GM19455 (cell line): ENCODE results near the gene DUS3L.

Experiments used
- ATAC-seq: cut with Tn5 transposase; IDR thresholded peaks from one replicate; pipeline ENCODE4 v1.9.1; 2021; ENCODE audit not compliant: unreplicated experiment

The DUS3L gene, protein sequence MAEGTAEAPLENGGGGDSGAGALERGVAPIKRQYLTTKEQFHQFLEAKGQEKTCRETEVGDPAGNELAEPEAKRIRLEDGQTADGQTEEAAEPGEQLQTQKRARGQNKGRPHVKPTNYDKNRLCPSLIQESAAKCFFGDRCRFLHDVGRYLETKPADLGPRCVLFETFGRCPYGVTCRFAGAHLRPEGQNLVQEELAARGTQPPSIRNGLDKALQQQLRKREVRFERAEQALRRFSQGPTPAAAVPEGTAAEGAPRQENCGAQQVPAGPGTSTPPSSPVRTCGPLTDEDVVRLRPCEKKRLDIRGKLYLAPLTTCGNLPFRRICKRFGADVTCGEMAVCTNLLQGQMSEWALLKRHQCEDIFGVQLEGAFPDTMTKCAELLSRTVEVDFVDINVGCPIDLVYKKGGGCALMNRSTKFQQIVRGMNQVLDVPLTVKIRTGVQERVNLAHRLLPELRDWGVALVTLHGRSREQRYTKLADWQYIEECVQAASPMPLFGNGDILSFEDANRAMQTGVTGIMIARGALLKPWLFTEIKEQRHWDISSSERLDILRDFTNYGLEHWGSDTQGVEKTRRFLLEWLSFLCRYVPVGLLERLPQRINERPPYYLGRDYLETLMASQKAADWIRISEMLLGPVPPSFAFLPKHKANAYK

DNA sequence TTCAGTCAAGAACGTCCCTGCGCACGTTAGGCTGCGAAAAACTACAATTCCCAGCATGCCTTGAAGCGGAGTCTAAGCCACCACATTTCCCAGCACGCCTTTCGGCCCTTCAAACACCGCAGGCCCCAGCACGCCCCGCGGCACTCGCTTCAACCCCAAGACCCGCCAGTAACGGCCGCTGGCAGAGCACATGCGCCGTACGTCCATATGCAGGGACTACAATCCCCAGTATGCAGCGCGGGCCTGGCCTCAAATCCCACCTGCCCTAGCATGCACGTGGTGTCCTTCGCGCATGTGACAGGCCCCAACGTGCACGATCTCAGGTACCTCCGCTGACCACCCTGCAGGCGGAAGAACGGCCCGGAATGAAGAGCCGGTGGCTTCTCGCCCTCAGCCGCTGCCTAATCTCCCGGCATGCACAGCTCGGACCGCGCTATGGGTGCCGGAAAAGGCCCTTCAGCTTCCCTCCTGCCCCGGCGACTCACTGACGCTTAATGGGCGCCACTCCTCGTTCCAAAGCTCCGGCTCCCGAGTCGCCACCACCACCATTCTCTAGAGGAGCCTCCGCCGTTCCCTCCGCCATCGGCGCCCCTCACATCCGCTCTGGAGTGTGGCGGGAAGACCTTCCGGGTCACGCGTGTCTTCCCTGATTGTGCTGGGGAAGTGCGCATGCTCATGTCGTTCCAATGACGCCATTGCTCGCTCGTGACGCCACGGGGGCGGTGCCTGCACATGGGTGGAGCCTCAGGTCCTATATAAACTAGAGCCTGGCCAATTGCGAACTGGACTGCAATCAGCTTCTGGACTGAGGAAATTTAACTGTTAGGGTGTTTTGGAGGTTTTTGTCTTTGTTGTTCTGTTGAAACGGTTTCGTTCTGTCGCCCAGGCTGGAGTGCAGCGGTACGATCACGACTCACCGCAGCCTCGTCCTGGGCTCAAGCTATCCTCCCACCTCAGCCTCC lies at the start of gene DUS3L:
Gene DUS3L, minus strand, starts transcription at position 605 of the 962 bp plus-strand sequence. Its CDS starts 22 bp downstream, at position 583.
- peak; percentile 80 for ATAC-seq

DNA sequence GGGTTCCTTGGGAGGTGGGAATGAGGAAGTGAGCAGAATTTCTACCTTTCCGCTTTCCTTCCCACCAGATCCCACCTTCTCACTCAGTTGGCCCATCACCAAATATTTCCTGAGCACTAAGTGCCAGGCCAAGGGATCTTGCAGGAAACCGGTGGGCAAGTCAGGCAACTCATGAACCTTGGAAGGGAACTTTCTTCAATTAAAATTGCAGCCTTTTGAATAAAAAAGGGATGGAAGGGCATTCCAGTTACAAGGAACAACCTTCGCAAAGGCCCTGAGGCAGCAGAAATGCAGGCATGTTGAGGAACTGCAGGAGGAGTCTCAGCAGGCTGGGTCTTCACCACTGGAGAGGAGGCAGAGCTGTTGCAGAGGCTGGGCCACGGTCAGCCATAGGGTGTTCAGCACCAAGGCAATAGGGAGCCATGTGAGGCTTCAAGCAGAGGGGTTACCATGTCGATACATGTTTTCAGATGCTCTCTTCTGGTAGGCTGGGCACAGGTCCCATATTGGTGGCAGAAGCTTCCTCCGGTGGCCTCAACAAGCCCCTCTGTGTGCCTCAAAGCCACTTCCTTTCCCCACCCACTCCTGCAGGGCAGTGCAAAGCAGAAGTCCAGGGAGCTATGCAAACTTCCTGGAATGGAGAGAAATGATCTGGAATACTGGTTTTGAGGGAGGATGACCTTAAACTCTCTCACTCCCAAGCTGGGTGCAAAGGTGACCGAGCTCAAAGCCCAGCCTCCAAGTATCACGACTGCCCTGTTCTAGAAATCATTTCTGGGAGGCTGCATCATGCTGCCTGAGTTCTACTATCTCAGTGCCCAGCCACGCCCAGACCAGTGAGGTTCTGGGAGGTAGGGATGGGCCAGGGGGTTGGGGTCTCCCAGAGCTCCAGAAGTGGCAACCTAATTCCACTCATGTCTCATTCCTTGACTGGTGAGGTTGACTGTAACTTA lies 48.4 kb upstream of the DUS3L start, which contains the start of gene FUT6:
Gene FUT6, minus strand, starts transcription at position 638 of the 953 bp plus-strand sequence. CDS start 7,135 bp downstream, outside the sequence.
- ATAC-seq = no peak

DNA sequence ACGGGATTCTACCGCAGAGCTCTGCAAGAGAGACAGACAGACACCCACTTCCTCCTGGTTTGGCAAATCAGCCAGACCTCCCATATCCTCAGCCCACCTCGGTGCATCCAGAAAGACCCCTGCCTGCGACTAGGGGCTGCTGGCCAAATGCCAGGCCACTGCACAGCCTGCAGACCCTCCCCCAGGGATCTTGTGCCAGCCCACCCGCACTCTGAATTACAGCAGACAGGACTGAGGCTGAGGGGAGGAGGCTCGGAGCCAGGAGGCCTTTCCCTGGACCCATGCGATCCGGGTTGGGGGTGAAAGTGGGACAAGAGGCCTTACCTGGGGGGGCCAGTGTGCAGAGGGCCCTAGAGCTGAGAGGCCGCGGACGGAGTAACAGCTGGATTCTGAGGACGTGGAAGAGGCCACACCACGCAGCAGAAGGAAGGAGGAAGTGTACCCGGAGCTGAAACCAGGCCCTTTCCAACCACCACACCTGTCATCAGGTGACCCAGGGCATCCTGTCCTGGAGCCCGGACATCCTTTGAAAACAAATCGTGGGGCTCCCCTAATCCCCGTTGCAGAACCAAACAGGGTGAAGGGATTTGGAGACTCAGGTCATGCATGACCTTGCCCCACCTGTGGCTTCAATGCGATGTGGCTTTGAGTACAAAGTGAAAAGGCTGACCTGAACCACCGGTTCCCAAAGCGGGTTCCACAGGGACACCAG lies 47.5 kb upstream of the DUS3L start:
- no peak for ATAC-seq

DNA sequence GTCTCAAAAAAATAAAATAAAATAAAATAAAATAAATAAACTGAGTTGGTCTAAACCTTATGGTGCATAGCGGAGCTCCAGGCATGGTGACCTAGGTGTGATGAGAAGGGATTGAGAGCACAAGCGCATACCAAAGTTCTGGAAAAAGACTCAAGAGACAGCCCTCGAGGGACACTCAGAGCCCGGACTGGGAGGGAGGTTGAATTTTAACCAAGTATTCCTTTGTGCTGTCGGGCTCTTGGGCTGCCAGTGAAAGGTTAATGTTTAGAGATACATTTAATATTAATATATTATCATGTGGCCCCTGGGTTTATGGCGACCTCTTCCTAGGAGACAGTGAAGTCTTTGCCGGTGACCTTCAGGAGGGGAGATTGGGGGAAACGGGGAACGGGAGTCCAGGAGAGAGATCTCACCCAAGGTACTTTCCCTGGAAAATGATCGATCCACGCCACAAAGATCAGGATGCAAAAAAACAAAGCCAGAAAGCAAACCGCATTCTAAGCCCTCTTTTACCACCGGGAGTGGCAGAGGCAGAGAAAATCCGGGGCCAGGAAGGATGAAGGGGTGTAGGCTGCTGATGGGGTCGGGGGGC lies 46.9 kb upstream of the DUS3L start:
- no peak for ATAC-seq

DNA sequence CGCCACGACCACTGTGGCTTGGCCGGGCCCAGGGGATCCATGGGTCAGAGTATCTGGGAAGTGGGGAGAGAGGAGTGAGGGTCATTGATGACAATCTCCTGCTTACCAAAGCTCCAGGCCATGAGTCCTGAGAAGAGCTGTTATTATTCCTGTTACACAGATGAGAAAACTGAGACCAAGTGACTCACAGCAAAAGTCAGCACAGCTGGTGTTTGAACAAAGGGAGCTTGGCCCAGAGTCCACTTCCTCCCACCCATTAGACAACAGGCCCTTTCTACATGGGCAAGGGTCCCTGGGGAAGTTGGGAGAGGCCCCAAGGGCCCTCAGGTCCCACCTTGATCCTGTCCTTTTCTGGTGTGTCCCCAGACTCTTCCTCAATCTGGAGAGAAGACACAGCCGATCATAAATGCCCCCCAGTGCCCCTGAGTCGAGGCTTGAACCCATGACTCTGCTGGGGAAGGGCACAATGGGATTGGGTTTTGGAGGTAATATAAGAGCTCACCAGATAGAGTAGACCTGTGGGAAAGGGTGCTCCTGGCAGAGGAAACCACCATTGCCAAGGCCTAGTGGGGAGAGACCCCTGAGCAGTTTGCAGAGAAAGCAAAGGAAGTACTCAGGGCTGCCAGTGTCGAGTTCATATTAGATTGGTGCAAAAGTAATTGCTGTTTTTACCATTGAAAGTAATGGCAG lies 41.7 kb upstream of the DUS3L start:
- ATAC-seq = no peak

DNA sequence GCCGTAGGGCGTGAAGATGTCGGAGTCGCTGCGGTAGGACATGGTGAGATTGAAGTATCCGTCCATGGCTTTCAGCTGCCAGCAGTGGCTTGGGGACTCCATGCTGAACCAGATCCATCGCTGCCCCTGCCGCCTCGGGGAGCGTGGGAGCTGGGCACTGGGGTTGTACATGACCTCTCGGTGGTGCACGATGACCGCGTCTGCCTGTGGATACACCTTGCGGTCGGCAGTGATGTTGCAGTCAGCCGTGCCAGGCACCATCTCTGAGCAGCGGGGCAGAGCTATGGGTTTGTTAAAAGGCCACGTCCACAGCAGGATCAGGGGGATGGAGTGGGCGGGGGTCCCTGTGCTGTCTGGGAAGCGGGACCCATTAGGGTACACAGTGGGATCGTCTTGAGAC lies 41.1 kb upstream of the DUS3L start:
- ATAC-seq = no peak

DNA sequence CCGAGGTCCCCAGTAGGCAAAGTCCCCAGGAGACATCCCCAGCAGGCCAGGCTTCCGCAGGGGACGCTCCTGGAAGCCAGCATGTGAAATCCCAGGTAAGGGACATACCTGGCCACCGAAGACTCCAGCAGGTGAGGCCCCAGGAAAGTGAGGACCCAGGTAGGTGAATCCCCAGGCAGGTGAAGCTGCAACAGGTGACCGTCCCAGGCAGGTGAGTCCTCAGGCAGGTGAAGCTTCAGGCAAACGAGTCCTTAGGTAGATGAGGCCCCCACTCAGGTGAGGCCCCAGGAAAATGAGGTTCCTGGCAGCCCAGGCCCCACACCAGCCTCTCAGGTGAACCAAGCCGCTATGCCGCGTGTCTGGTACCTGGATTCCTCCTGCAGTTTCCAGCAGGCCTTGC lies 40.2 kb upstream of the DUS3L start:
- no peak for ATAC-seq

DNA sequence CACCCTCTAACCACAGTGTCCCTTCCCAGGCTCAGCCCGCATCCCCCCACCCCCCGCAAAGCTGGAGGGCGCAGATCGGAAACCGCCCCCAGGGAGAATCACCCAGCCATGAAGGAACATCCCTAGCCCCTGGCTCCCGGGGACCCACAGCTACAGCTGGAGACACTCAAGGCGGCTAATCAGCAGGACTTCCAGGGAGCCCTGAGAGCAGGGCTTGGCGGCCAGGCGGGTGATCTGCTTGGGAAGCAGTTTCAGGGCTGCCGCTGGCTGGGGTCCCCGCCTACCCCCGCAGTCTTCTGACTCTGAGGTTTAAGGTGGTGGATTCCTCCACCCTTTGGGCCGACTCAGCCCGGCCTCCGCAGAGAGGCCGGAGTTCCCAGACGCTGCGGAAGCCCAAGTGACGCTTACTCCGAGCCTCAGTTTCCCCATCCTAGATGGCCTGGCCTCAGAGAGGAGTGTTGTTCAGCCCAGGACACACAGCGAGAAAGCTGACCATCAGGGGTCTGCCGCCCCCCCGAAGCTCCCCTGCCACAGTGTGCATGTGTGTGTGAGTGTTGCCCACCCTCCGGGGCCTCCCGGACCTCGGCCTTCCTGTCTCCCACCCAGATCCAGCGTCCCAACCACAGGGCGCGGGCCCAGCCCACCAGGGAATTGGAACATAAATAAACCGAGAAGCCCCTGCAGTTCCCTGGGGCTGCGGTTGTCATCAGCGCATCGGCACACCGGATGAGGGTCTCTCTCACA lies 38.8 kb upstream of the DUS3L start:
- ATAC-seq = no peak

DNA sequence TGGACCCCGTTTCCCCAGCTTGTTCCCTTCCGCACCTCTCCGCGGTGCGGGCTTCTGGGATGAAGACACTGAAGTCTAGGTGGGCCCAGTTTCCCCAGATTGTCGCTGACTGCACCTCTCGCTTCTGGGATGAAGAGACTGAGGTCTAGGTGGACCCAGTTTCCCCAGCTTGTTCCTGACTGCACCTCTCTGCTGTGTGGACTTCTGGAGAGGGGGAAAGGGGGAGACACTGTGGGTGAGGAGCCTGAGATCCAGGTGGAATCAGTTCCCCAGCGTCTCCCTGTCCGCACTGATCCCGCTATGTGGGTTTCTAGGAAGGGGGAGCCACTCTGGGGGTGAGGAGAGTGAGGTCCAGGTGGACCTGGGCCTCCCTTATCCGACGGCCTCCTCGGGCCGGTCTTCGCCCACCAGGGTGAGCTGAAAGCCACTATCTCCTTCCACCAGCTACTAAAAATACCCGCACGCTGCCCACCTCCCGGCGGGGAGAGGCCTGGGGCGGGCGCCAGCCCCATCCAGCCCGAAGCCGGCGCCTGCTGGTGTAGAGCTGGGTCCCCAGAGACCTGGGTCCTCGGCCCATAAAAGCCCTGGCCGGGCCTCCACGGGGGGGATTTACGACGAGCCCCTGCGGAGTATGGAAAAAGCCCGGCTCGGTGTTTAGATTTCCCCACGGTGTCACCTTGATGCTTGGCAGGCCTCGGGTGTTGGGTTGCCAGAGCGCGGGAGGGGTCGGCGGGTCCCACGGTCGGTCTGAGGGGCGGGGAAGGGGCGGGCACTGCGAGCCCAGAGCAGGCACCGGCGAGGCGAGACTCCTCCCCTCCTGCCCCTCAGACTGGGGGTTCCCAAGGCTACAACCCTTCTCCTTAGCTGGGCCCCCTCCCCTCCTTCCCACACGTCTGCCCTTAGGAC lies 38.0 kb upstream of the DUS3L start:
- no peak for ATAC-seq

DNA sequence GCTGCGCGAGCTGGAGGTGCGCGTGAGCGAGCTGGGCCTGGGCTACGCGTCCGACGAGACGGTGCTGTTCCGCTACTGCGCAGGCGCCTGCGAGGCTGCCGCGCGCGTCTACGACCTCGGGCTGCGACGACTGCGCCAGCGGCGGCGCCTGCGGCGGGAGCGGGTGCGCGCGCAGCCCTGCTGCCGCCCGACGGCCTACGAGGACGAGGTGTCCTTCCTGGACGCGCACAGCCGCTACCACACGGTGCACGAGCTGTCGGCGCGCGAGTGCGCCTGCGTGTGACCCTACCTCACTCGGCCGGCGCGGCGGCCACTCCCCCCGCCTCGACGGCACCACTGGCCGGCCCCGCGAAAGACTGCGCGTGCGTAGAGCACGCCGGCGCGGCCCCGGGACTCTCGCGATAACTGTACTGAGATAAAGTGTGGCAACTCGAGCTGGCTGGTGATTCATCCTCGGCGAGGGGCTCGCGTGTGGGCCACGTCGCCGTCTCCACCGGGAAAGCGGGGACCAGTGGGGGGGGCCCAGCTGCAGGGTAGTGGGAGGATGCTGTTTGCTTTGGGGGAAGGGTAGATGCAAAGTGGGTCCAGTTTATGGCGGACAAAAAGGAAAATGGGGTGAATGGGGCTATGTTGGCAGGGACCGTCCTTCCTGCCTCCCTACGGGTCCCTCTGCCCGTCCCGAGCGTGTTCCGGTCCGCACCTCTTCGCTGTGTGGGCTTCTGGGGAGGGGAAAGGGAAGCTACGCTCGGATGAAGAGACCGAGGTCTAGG lies 37.1 kb upstream of the DUS3L start:
- peak; percentile 66 for ATAC-seq

DNA sequence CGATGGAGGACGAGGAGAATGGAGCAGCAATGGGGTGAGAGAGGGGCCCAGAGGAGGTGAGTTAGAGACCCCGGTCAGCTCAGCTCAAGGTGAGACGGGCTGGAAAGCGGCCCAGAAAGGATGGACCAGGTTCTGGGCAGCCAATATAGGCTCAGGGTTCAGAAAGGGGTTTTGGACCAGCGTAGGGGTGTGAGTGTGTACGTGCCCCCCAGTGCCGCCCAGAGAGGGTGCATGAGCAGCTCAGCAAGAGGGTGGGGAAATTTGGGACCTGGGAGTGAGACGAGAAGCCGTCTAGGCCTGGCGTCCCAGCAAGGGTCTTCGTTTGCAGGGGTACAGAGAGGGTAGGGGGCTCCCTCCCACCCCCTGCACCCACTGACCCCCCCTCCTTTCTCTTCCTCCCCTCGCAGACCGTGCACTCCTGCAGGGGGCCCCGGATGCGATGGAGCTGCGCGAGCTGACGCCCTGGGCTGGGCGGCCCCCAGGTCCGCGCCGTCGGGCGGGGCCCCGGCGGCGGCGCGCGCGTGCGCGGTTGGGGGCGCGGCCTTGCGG lies 36.5 kb upstream of the DUS3L start:
- no peak for ATAC-seq

DNA sequence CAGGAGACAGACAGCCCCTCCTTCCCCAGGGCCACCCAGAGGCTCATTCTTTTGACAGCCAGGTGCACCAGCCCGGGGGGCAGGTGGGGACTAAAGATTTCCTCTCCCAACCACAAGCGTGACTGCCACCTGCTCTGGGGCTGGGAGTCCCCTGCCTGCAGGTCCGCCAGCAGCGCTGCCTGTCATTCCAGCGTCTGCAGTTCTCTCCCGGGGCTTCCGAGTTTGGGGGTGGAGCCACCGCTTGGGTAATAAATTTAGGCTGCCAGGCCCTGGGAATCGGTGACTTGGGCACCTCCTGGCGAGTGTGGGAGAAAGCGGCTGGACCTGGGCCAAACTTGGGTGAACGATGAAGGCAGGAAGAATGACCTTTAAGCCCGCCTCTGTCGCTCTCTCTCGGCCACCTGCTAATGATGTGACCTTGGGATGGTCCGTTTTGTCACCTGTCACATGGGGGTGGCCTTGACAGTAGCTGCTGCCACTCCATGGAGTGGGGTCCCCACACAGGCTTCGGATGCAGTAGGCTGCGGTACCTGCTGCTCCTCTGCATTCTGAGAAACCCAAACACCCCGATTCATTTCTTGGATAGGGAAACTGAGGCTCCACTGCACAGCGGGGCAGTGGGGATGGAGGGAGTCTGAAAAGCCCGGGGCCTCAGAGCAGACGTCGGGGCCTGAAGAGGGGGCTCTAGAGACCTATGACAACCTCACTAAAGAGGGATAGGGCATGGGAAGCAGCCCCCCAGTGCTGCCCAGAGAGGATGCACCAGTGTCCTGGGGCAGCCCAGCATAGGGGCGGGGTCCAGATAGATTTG lies 35.8 kb upstream of the DUS3L start:
- no peak for ATAC-seq

DNA sequence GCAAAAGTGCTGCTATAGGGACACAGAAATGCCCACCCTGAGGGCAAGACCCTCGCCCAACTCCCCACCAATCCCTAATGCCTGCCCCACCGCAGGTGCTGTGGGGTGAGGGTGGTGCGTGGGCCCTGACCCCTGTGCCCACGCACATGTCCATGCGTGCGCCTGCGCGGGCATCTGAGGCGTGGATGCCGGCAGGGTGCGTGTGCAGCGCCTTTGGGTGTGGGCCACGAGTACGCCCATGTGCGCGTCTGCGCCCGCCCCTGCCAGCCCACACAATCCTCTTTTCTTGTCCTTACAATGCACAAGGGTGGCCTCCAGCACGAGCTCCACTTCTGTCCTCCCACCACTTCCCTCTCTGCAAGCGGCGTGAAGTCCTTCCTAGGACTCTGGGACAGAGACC lies 34.2 kb upstream of the DUS3L start:
- no peak for ATAC-seq

DNA sequence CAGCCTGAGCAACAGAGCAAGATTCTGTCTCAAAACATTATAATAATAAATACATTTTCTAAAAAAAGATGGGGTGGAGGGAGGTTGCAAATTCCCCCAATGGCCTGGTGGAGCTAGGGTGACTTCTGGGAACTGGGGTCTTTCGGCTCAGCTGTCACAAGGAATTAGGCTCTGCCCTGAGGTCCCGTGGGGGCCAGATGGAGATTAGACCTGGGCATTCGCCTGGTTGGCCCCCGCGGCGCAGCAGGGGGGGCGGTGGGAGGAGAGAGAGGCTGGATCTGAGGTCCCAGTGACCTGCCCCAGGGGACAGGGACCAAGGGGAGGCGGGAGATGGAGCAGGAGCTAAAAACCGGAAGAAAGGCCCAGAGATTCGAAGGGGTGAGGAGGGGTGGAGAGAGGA lies 33.8 kb upstream of the DUS3L start:
- ATAC-seq = no peak
